Tibial nerve (tissue), 4 donors: ENCODE data around the gene WNK3. TPM values are rescaled to one million over a fixed set of nuclear protein-coding genes. Genes with fewer than 3 reads are reported as not detected.

Experiments used
- DNase-seq, 2 donors: peaks; one replicate each; pipeline ENCODE4 v3.0.0-alpha.2; 2019; ENCODE audit warnings: low spot score in 2 of 2
- H3K27ac ChIP-seq, 4 donors: fragments of 200-600 bp; sonication (generic) in 3 of 4; one replicate each; pipeline ENCODE4 v1.5.1; 2017 to 2019; ENCODE audit warnings: mild to moderate bottlenecking in 1 of 4
- H3K27me3 ChIP-seq, 2 donors: fragments of 200-600 bp; sonication (generic) in 1 of 2; one replicate each; pipeline versions ENCODE4 v1.5.1 to v1.6.0; 2017 to 2019
- H3K36me3 ChIP-seq, 3 donors: fragments of 200-600 bp; sonication (generic); one replicate each; pipeline ENCODE4 v1.5.1; 2018 to 2019
- H3K4me1 ChIP-seq, 4 donors: fragments of 200-600 bp; sonication (generic) in 3 of 4; one replicate each; pipeline ENCODE4 v1.5.1; 2017 to 2019
- H3K4me3 ChIP-seq, 4 donors: fragments of 200-600 bp; sonication (generic) in 3 of 4; one replicate each; pipeline ENCODE4 v1.5.1; 2017 to 2019; ENCODE audit warnings: mild to moderate bottlenecking in 1 of 4, moderate library complexity in 1 of 4
- H3K9me3 ChIP-seq, 4 donors: fragments of 200-600 bp; sonication (generic) in 3 of 4; one replicate each; pipeline ENCODE4 v1.5.1; 2017 to 2019
- EP300 ChIP-seq, 2 donors: sonication (generic); formaldehyde crosslinking; IDR thresholded peaks; one replicate each; pipeline ENCODE4 v1.6.1; 2017; ENCODE audit warnings: antibody characterized with exemption in 2 of 2, mild to moderate bottlenecking in 1 of 2
- POLR2A ChIP-seq, 2 donors: fragments of 450-650 bp; IDR thresholded peaks; one replicate each; pipeline ENCODE4 v1.6.1; 2017; ENCODE audit warnings: antibody characterized with exemption in 2 of 2, mild to moderate bottlenecking in 2 of 2, moderate library complexity in 2 of 2
- WGBS, 2 donors: methylation state at CpG; one replicate each; pipeline ENCODE4 v1.1.5; 2018; 5-methylcytosine and 5-hydroxymethylcytosine counted together
- total RNA-seq, 4 donors: library from RNA; depleted of rRNA; stranded (reverse); fragments of >200 nt; gene quantifications; one replicate each; pipeline ENCODE4 v1.1.0, GENCODE V29; 2016
- TF ChIP-seq, protein P1 (sequence below), 5 experiments: fragments of 200-600 bp in 3 of 5; fragments of 450-650 bp in 2 of 5; sonication (generic) in 3 of 5; IDR thresholded peaks; one replicate each; pipeline ENCODE4 v1.5.1; 2016 to 2019; ENCODE audit warnings: antibody characterized with exemption in 5 of 5, mild to moderate bottlenecking in 3 of 5, moderate library complexity in 2 of 5

Gene WNK3
- total RNA-seq, 4 donors from 2014 or later = 1.8 to 2.2 (median 2.0) TPM

DNA sequence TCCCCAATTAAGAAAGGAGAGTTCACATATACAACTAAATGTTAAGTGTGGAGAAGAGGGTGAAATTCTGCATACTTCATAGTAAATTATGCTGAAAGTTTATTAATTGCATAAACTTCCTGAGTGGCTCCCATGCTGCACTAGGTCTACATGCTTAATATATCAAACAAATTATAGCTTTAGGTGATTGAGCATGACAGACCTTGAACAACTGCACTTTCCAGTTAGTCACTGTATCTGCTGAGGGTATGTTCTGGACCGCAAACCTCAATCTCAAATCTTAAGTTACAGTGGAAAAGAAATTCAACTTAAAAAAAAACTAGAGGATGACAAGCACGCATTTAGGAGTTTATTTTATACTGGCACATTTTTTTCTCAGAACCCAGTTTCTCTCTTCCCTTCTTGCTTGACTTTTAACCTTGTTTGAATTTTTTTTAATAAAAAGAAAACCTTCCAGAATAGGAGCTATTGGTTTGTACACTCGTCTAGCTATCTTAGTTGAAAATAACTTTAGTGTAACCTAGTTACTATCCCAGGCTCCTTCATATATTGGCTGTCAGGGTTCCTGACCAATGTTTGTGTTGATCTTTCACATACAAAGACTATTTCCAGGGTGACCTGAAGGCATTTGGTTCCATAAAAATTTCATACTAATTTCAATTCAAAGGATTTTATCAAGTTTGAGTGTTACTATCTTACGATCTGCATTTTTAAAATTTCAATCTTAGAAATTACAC lies 164.6 kb downstream of the WNK3 start:
- Histone ChIP-seq H3K4me3 (no peak overlapping the region), H3K27me3 (no peaks in the 10 kb centered on the region), H3K9me3 (no peaks in the 10 kb centered on the region), H3K36me3 (no peaks in the 10 kb centered on the region), H3K4me1 (no peaks in the 10 kb centered on the region), H3K27ac (no peak overlapping the region)
- TF ChIP-seq EP300 (IDR thresholded peaks at IDR 0.05) (no peak), POLR2A (IDR thresholded peaks at IDR 0.05) (no peak)
- TF ChIP-seq, protein P1, sequence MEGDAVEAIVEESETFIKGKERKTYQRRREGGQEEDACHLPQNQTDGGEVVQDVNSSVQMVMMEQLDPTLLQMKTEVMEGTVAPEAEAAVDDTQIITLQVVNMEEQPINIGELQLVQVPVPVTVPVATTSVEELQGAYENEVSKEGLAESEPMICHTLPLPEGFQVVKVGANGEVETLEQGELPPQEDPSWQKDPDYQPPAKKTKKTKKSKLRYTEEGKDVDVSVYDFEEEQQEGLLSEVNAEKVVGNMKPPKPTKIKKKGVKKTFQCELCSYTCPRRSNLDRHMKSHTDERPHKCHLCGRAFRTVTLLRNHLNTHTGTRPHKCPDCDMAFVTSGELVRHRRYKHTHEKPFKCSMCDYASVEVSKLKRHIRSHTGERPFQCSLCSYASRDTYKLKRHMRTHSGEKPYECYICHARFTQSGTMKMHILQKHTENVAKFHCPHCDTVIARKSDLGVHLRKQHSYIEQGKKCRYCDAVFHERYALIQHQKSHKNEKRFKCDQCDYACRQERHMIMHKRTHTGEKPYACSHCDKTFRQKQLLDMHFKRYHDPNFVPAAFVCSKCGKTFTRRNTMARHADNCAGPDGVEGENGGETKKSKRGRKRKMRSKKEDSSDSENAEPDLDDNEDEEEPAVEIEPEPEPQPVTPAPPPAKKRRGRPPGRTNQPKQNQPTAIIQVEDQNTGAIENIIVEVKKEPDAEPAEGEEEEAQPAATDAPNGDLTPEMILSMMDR (IDR thresholded peaks at IDR 0.05) = no peak
- no peak for DNase-seq
- WGBS, 2 donors = 78 to 84% methylated on average over 4 of the region's 4 CpGs

GRCh38 chrX:54184474-54184873 lies 173.4 kb downstream of the WNK3 start:
- peaks cover 0 to 28% (median 6%) of the 10 kb centered on the region in 4 donors for H3K4me1 ChIP-seq
- TF ChIP-seq, protein P1 (IDR thresholded peaks at IDR 0.05) = no peak
- no peak for TF ChIP-seq EP300 (IDR thresholded peaks at IDR 0.05)
- no peak for TF ChIP-seq POLR2A (IDR thresholded peaks at IDR 0.05)
- H3K9me3 ChIP-seq = no peaks in the 10 kb centered on the region
- H3K27ac ChIP-seq = no peak overlapping the region
- 88% methylated on average over 2 of the region's 2 CpGs for WGBS, 2 donors
- DNase-seq = no peak
- no peak overlapping the region for H3K4me3 ChIP-seq
- no peaks in the 10 kb centered on the region for H3K27me3 ChIP-seq
- no peaks in the 10 kb centered on the region for H3K36me3 ChIP-seq

GRCh38 chrX:54182864-54183613 lies 174.8 kb downstream of the WNK3 start, which contains the start of gene FAM120C:
Gene FAM120C (minus strand): TSS chrX:54183254. CDS start chrX:54183198, 56 bp downstream.
- TF ChIP-seq EP300 (IDR thresholded peaks at IDR 0.05) (peak in 1 of 2 donors; percentile 54), POLR2A (IDR thresholded peaks at IDR 0.05) (no peak)
- TF ChIP-seq, protein P1 (IDR thresholded peaks at IDR 0.05) = no peak
- Histone ChIP-seq H3K36me3 (no peaks in the 10 kb centered on the region), H3K4me3 (peak within 1 kb of the TSS; percentile 57 to 90 (median 64)), H3K27ac (peak within 1 kb of the TSS; percentile 78 to 92 (median 88)), H3K27me3 (no peaks in the 10 kb centered on the region), H3K9me3 (no peaks in the 10 kb centered on the region), H3K4me1 (peaks cover 0 to 43% (median 6%) of the 10 kb centered on the region in 4 donors)
- peak; percentile 24 to 46 for DNase-seq
- 2 to 41% methylated on average over 27 to 50 of the region's 70 CpGs for WGBS, 2 donors

DNA sequence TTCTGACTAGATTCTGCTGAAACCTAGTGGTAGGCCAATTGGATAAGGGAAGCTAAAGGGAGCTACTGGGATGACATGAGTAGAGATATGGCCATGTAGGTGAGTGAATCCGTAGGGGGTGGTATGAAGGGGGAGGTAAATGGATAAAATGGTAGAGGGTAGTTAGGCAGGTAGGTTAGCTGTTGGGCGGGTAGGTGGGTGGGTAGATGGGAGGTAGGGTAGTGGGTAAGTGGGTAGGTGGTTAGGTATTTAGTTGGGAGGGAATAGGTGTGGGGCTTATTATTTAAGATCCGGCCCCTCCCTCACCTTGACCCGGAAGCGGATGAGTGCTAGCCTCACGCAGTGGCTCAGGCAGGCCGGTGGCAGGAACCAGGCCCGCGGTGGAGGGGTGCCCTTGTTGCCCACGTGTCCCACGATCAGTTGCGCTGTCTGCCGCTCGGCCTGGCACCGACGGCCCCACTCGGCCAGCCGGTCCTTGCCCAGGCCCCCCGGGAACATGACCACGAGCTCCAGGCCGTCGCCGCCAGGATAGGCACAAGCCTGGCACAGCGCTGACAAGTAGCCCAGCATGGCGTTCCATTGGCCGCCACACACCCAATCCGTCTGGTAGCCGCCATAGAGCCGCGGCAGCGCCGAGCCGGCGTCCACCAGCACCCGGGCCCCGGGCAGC lies 175.5 kb downstream of the WNK3 start:
- 1 to 29% methylated on average over 9 to 17 of the region's 36 CpGs for WGBS, 2 donors
- peak overlapping the region; percentile 57 to 90 (median 64) for H3K4me3 ChIP-seq
- peak; percentile 26 to 30 for DNase-seq

More for the DNA sequence above, 175.5 kb downstream of the WNK3 start:
- H3K36me3 ChIP-seq = no peaks in the 10 kb centered on the region
- no peaks in the 10 kb centered on the region for H3K9me3 ChIP-seq
- H3K4me1 ChIP-seq = peaks cover 0 to 45% (median 6%) of the 10 kb centered on the region in 4 donors
- TF ChIP-seq, protein P1 (IDR thresholded peaks at IDR 0.05) = no peak
- TF ChIP-seq EP300 (IDR thresholded peaks at IDR 0.05) (peak in 1 of 2 donors; percentile 26), POLR2A (IDR thresholded peaks at IDR 0.05) (peak in 1 of 2 donors; percentile 30)
- H3K27me3 ChIP-seq = no peaks in the 10 kb centered on the region
- H3K27ac ChIP-seq = peak overlapping the region; percentile 78 to 92 (median 88)
